Trophoblast cell (in vitro differentiated cells and primary cell): ENCODE measurements around the gene THAP4.

ENCODE experiments used
- DNase-seq, 2 donors: peaks; one replicate each; pipeline ENCODE4 v3.0.0-alpha.2; 2016
- H2AFZ ChIP-seq: 2 replicates; pipeline ENCODE4 v1.6.1; 2013; ENCODE audit warnings: low read length, moderate library complexity, mild to moderate bottlenecking; ENCODE audit not compliant: insufficient read depth, poor library complexity
- H2AK5ac ChIP-seq: 2 replicates; pipeline ENCODE4 v1.6.1; 2013; ENCODE audit warnings: mild to moderate bottlenecking, low read length
- H2BK120ac ChIP-seq: 2 replicates; pipeline ENCODE4 v1.6.1; 2013; ENCODE audit warnings: low read length, mild to moderate bottlenecking, moderate library complexity; ENCODE audit not compliant: insufficient read depth, poor library complexity
- H2BK12ac ChIP-seq: 2 replicates; pipeline ENCODE4 v1.6.1; 2013; ENCODE audit warnings: mild to moderate bottlenecking, low read length, moderate library complexity
- H2BK5ac ChIP-seq: 2 replicates; pipeline ENCODE4 v1.6.1; 2013; ENCODE audit warnings: low read length, low read depth, moderate library complexity, mild to moderate bottlenecking; ENCODE audit not compliant: poor library complexity
- H3K14ac ChIP-seq: 2 replicates; pipeline ENCODE4 v1.6.1; 2013; ENCODE audit warnings: mild to moderate bottlenecking, low read length
- H3K18ac ChIP-seq: 2 replicates; pipeline ENCODE4 v1.6.1; 2013; ENCODE audit warnings: mild to moderate bottlenecking, low read length
- H3K23ac ChIP-seq: 2 replicates; pipeline ENCODE4 v1.6.1; 2013; ENCODE audit warnings: low read length
- H3K27ac ChIP-seq: 2 replicates; pipeline ENCODE4 v1.5.1; 2013; ENCODE audit warnings: low read depth, mild to moderate bottlenecking, inconsistent platforms, low read length, moderate library complexity
- H3K27me3 ChIP-seq: 2 replicates; pipeline ENCODE4 v1.6.1; 2013; ENCODE audit warnings: inconsistent platforms, mild to moderate bottlenecking, low read length, moderate library complexity; ENCODE audit not compliant: insufficient read depth
- H3K36me3 ChIP-seq, 2 experiments: 1 replicate in 1 of 2; 2 replicates in 1 of 2; pipeline ENCODE4 v1.6.1; 2013; ENCODE audit warnings: low read length in 2 of 2, mild to moderate bottlenecking in 2 of 2, moderate library complexity in 1 of 2; ENCODE audit not compliant: insufficient read depth in 2 of 2, control insufficient read depth in 1 of 2
- H3K4ac ChIP-seq: 2 replicates; pipeline ENCODE4 v1.6.1; 2013; ENCODE audit warnings: low read depth, mild to moderate bottlenecking, low read length, moderate library complexity
- H3K4me1 ChIP-seq, 2 experiments: 1 replicate in 1 of 2; 2 replicates in 1 of 2; pipeline ENCODE4 v1.6.1; 2013; ENCODE audit warnings: low read length in 2 of 2, mild to moderate bottlenecking in 2 of 2, moderate library complexity in 1 of 2; ENCODE audit not compliant: insufficient read depth in 2 of 2, control insufficient read depth in 1 of 2
- H3K4me2 ChIP-seq: 2 replicates; pipeline ENCODE4 v1.6.1; 2013; ENCODE audit warnings: inconsistent platforms, mild to moderate bottlenecking, low read length, moderate library complexity
- H3K4me3 ChIP-seq: 2 replicates; pipeline ENCODE4 v1.5.1; 2013; ENCODE audit warnings: mild to moderate bottlenecking, low read depth, low read length, inconsistent platforms
- H3K79me1 ChIP-seq: one replicate; pipeline ENCODE4 v1.6.1; 2013; ENCODE audit warnings: low read length
- H3K79me2 ChIP-seq: 2 replicates; pipeline ENCODE4 v1.6.1; 2013; ENCODE audit warnings: low read length, mild to moderate bottlenecking; ENCODE audit not compliant: control insufficient read depth, insufficient read depth, poor library complexity
- H3K9ac ChIP-seq: 2 replicates; pipeline ENCODE4 v1.6.1; 2013; ENCODE audit warnings: mild to moderate bottlenecking, low read length
- H3K9me3 ChIP-seq: 2 replicates; pipeline ENCODE4 v1.6.1; 2013; ENCODE audit warnings: low read depth, mild to moderate bottlenecking, control low read depth, inconsistent platforms, low read length; ENCODE audit not compliant: insufficient read depth
- H4K12ac ChIP-seq: 2 replicates; pipeline ENCODE4 v1.6.1; 2013; ENCODE audit warnings: low read depth, mild to moderate bottlenecking, low read length, moderate library complexity
- H4K8ac ChIP-seq: 2 replicates; pipeline ENCODE4 v1.6.1; 2013; ENCODE audit warnings: low read depth, mild to moderate bottlenecking, low read length, moderate library complexity
- H4K91ac ChIP-seq: one replicate; pipeline ENCODE4 v1.6.1; 2013; ENCODE audit warnings: low read depth, mild to moderate bottlenecking, low read length, moderate library complexity
- WGBS: extraction: QIAGEN DNeasy Blood & Tissue Kit; methylation state at CpG from one replicate; pipeline ENCODE4 v1.1.7; 2013; ENCODE audit warnings: missing lambda C conversion rate; ENCODE audit not compliant: insufficient read length, insufficient coverage; ENCODE audit errors: extremely low coverage; 5-methylcytosine and 5-hydroxymethylcytosine counted together

THAP4 gene

DNA sequence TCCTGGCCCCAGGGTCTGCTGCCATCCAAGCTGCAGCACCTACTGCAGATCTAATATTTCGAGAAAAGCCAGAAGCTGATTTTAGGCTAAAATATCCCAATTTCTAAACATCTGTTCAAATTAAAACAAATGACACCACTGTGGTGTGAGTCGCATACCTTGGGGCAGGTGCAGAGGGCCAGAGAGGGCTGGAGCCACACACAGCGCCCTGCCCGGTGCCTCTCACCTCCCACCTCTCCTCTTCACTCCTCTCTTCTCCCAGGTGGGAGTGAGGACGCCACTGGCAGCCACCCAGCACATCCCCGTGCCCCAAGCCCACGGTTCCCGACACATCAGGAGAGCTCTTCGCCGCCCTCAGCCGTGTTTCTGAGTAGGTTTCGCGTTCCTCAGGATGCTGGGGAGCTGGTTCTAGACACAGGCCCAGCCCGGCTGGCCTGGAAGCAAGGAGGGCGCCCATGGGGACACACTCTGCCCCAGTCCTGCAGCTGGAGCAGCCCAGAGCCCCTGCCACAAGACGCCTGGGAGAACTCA, 21.4 kb downstream of the THAP4 start:
- H3K4me3 ChIP-seq = no peak overlapping the region
- H2BK120ac ChIP-seq = no peak overlapping the region
- H3K9me3 ChIP-seq = peaks cover 5% of the 10 kb centered on the region
- no CpG with 5 or more reads among the region's 16 CpGs for whole genome bisulfite sequencing
- no peak overlapping the region for H3K27ac ChIP-seq
- no peak for DNase-seq
- no peak overlapping the region for H4K8ac ChIP-seq
- H4K91ac ChIP-seq = no peak overlapping the region
- no peak overlapping the region for H2BK5ac ChIP-seq
- H3K4ac ChIP-seq = no peak overlapping the region
- no peak overlapping the region for H2AK5ac ChIP-seq
- peaks cover 2% of the 10 kb centered on the region for H3K79me2 ChIP-seq
- no peak overlapping the region for H3K4me2 ChIP-seq
- H3K18ac ChIP-seq = no peak overlapping the region
- peaks cover 1 to 4% of the 10 kb centered on the region in 2 experiments for H3K4me1 ChIP-seq
- no peak overlapping the region for H3K14ac ChIP-seq
- H2AFZ ChIP-seq = no peak overlapping the region
- H2BK12ac ChIP-seq = no peak overlapping the region
- H3K9ac ChIP-seq = no peak overlapping the region
- H3K27me3 ChIP-seq = no peaks in the 10 kb centered on the region
- peaks cover 2% of the 10 kb centered on the region for H3K79me1 ChIP-seq
- no peak overlapping the region for H4K12ac ChIP-seq
- H3K23ac ChIP-seq = no peak overlapping the region
- H3K36me3 ChIP-seq = peaks cover 10 to 13% of the 10 kb centered on the region in 2 experiments

DNA sequence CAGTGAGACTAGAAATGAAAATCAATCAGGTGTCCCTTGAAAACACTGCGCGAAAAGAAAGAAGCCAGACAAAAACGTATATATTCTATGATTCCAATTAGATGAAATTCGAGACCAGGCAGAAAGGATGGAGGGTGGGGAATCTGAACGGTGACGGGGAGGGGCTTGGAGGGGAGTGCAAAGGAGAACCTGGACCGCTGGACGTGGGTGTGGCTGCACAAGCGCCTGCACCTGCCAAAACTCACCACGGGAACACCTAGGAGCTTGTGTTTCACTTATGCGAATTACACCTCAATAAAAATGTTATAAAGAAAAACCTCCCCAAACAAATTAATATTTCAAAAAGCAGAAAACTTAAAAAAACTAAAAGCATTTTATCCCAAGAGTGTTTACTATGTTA, 21.9 kb downstream of the THAP4 start:
- H2BK12ac ChIP-seq = no peak overlapping the region
- H3K79me2 ChIP-seq = peaks cover 3% of the 10 kb centered on the region
- no peak overlapping the region for H3K4me2 ChIP-seq
- no peak overlapping the region for H4K12ac ChIP-seq
- H3K4me3 ChIP-seq = no peak overlapping the region
- H3K4ac ChIP-seq = no peak overlapping the region
- no peak overlapping the region for H3K18ac ChIP-seq
- no peak overlapping the region for H4K8ac ChIP-seq
- no peak for DNase-seq
- H3K79me1 ChIP-seq = peaks cover 4% of the 10 kb centered on the region
- H3K27me3 ChIP-seq = no peaks in the 10 kb centered on the region
- H2BK120ac ChIP-seq = no peak overlapping the region
- H2AK5ac ChIP-seq = no peak overlapping the region
- no CpG with 5 or more reads among the region's 11 CpGs for WGBS
- no peak overlapping the region for H3K27ac ChIP-seq
- H3K9me3 ChIP-seq = peaks cover 3% of the 10 kb centered on the region
- no peak overlapping the region for H3K23ac ChIP-seq
- peaks cover 3 to 4% of the 10 kb centered on the region in 2 experiments for H3K4me1 ChIP-seq
- H2AFZ ChIP-seq = no peak overlapping the region
- no peak overlapping the region for H3K14ac ChIP-seq
- H2BK5ac ChIP-seq = no peak overlapping the region
- no peak overlapping the region for H3K9ac ChIP-seq
- peaks cover 7 to 9% of the 10 kb centered on the region in 2 experiments for H3K36me3 ChIP-seq
- no peak overlapping the region for H4K91ac ChIP-seq

DNA sequence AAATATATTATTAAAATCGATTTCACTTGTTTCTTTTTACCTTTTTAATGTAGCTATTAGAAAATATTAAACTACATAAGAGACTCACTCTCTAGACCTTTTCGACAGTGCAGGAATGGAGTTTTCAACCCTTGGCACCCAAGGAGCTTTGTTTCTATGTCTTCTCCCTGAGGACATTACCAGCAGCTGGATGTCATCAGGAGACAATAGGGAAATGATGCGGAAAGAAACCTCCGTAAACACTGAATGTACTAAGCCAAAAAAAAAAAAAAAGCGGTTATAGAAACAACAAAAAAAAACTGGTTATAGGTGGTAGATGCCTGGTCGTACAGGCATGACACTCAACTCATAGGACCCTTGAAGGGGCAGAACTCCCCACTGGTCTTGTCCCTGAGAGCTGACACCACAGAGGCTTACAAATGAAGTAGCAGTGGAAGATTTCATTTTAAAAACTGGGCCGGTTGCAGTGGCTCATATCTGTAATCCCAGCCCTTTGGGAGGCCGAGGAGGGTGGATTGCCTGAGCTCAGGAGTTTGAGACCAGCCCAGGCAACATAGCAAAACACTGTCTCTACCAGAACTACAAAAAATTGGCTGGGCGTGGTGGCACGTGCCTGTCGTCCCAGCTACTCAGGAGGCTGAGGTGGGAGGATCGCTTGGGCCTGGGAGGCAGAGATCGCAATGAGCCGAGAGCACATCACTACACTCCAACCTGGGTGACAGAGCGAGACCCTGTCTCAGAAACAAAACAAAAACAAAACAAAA, 23.8 kb downstream of the THAP4 start:
- H2AFZ ChIP-seq = no peak overlapping the region
- H2BK5ac ChIP-seq = no peak overlapping the region
- no peak overlapping the region for H3K14ac ChIP-seq
- WGBS = no CpG with 5 or more reads among the region's 15 CpGs
- H3K23ac ChIP-seq = no peak overlapping the region
- H3K18ac ChIP-seq = no peak overlapping the region
- no peak overlapping the region for H2BK12ac ChIP-seq
- H3K79me2 ChIP-seq = peaks cover 8% of the 10 kb centered on the region
- no peak overlapping the region for H4K8ac ChIP-seq
- peaks cover 6 to 7% of the 10 kb centered on the region in 2 experiments for H3K4me1 ChIP-seq
- H3K27me3 ChIP-seq = no peaks in the 10 kb centered on the region
- H3K4ac ChIP-seq = no peak overlapping the region
- H3K36me3 ChIP-seq = peaks cover 4 to 9% of the 10 kb centered on the region in 2 experiments
- H2AK5ac ChIP-seq = no peak overlapping the region
- no peak overlapping the region for H3K4me3 ChIP-seq
- H3K27ac ChIP-seq = no peak overlapping the region
- no peak overlapping the region for H3K9ac ChIP-seq
- H4K12ac ChIP-seq = no peak overlapping the region
- no peaks in the 10 kb centered on the region for H3K9me3 ChIP-seq
- H3K4me2 ChIP-seq = no peak overlapping the region
- H3K79me1 ChIP-seq = peaks cover 7% of the 10 kb centered on the region
- H2BK120ac ChIP-seq = no peak overlapping the region
- H4K91ac ChIP-seq = no peak overlapping the region
- no peak for DNase-seq

DNA sequence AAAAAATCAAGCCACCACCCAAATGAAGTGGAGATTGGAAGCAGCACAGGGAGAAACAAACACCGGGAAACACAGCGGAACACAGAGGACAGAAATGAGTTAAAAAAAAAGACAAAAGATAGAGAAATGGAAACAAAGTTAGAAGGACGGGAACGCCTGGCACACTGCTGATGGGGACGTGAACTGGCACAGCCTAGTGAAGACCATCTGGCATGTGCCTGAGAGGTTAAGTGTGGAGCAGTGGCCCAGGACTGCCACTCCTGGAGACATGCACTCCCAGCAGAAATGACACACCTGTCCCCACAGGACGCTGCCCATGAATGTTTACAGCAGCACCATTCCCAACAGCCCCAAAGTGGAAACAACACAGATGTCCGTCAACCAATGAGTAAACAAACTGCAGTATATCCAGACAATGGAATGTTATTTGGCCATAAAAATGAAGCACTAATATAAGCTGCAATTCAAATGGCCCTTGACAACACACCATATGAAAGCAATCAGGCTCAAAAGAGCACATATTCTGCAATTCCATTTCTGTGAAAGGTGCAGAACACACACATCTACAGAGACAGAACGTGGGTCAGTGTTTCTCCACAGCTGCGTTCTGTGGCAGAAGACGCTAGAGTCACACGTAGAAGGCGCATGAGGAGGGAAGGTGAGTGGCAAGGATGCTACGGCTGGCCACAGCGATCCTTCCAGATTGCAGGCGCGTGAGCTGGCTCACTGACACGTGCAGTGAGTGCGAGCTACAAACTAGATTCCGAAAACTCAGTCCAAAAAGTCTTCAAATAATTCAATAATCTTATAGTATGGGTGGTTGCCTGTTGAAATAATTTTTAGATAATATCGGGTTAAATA, 24.6 kb downstream of the THAP4 start:
- Histone ChIP-seq H3K27ac (no peak overlapping the region), H3K4me2 (no peak overlapping the region), H3K4ac (no peak overlapping the region), H4K8ac (no peak overlapping the region), H3K23ac (no peak overlapping the region), H2BK5ac (no peak overlapping the region), H4K12ac (no peak overlapping the region), H3K4me3 (no peak overlapping the region), H3K9ac (no peak overlapping the region), H3K4me1 (peaks cover 3 to 6% of the 10 kb centered on the region in 2 experiments), H3K36me3 (peaks cover 7 to 15% of the 10 kb centered on the region in 2 experiments), H2BK12ac (no peak overlapping the region), H2AFZ (no peak overlapping the region), H3K79me2 (peaks cover 8% of the 10 kb centered on the region), H4K91ac (no peak overlapping the region), H3K18ac (no peak overlapping the region), H3K27me3 (no peaks in the 10 kb centered on the region), H3K9me3 (no peaks in the 10 kb centered on the region), H3K79me1 (peaks cover 7% of the 10 kb centered on the region), H3K14ac (no peak overlapping the region), H2AK5ac (no peak overlapping the region), H2BK120ac (no peak overlapping the region)
- no CpG with 5 or more reads among the region's 20 CpGs for WGBS
- DNase-seq = no peak
